Keratinocyte (primary cell): ENCODE results near the gene BBS2. TPM values are rescaled to one million over a fixed set of nuclear protein-coding genes. Genes with fewer than 3 reads are reported as not detected.
A peak's percentile ranks its signal among the peaks of the same experiment; 100 is the strongest.

Experiments
- DNase-seq: peaks from one replicate; pipeline ENCODE4 v3.0.0-alpha.2; 2011; ENCODE audit warnings: low read depth, missing footprints, low spot score
- FAIRE-seq: peaks from 2 replicates; lab custom pipeline; 2011; peaks lifted over from hg19 to GRCh38; lab: Jason Lieb, UNC
- H2AFZ ChIP-seq: 2 replicates; pipeline ENCODE4 v1.6.0; 2012; ENCODE audit warnings: low read length, control low read depth, inconsistent platforms; ENCODE audit not compliant: control insufficient read depth
- H3K27ac ChIP-seq: 2 replicates; pipeline ENCODE4 v1.5.1; 2011; ENCODE audit warnings: low read length; ENCODE audit not compliant: control insufficient read depth, insufficient read depth
- H3K27me3 ChIP-seq: 3 replicates; pipeline ENCODE4 v1.6.0; 2011; ENCODE audit warnings: low read length; ENCODE audit not compliant: control insufficient read depth, insufficient read depth; ENCODE audit errors: extremely low read depth
- H3K36me3 ChIP-seq, 2 experiments: 2 replicates in 1 of 2; 3 replicates in 1 of 2; pipeline ENCODE4 v1.5.1; 2011; ENCODE audit warnings: low read length in 2 of 2, mild to moderate bottlenecking in 1 of 2; ENCODE audit not compliant: control insufficient read depth in 2 of 2, insufficient read depth in 2 of 2; ENCODE audit errors: extremely low read depth in 1 of 2
- H3K4me1 ChIP-seq: 3 replicates; pipeline ENCODE4 v1.5.1; 2011; ENCODE audit warnings: low read length; ENCODE audit not compliant: control insufficient read depth, insufficient read depth; ENCODE audit errors: extremely low read depth
- H3K4me2 ChIP-seq: 3 replicates; pipeline ENCODE4 v1.6.0; 2011; ENCODE audit warnings: low read depth, low read length; ENCODE audit not compliant: control insufficient read depth, insufficient read depth; ENCODE audit errors: extremely low read depth
- H3K4me3 ChIP-seq, 3 experiments: fragments of 200-600 bp in 1 of 3; sonication (generic) in 1 of 3; 2 replicates in 2 of 3; 3 replicates in 1 of 3; pipeline ENCODE4 v1.5.1; 2011 to 2016; ENCODE audit warnings: low read length in 3 of 3, mild to moderate bottlenecking in 3 of 3, control low read depth in 2 of 3, inconsistent platforms in 1 of 3, low read depth in 1 of 3, mixed read lengths in 1 of 3, mixed run types in 1 of 3, moderate library complexity in 1 of 3; ENCODE audit not compliant: control insufficient read depth in 2 of 3, insufficient read depth in 2 of 3; ENCODE audit errors: extremely low read depth in 1 of 3
- H3K79me2 ChIP-seq: 2 replicates; pipeline ENCODE4 v1.6.0; 2012; ENCODE audit warnings: low read length; ENCODE audit not compliant: control insufficient read depth, insufficient read depth
- H3K9ac ChIP-seq: 3 replicates; pipeline ENCODE4 v1.6.0; 2011; ENCODE audit warnings: low read length; ENCODE audit not compliant: control insufficient read depth, insufficient read depth; ENCODE audit errors: extremely low read depth
- H3K9me1 ChIP-seq: 3 replicates; pipeline ENCODE4 v1.6.0; 2011; ENCODE audit warnings: low read length; ENCODE audit not compliant: control insufficient read depth, insufficient read depth; ENCODE audit errors: extremely low read depth
- H3K9me3 ChIP-seq: 2 replicates; pipeline ENCODE4 v1.5.1; 2012; ENCODE audit warnings: low read depth, low read length; ENCODE audit not compliant: control insufficient read depth
- H4K20me1 ChIP-seq: 3 replicates; pipeline ENCODE4 v1.6.0; 2011; ENCODE audit warnings: low read length; ENCODE audit not compliant: control insufficient read depth, insufficient read depth; ENCODE audit errors: extremely low read depth
- EZH2 ChIP-seq: IDR thresholded peaks from one replicate; pipeline ENCODE4 v1.6.1; 2012; ENCODE audit warnings: inconsistent platforms, mild to moderate bottlenecking, low read length, moderate library complexity
- dilution Hi-C: fragments of 300-500 bp; cut with MboI; formaldehyde crosslinking; loops from one replicate; pipeline ENCODE4 v1.7.0; 2020; ENCODE audit warnings: low sequenced_read_pairs; ENCODE audit not compliant: extremely low pct_ligation_motif_present
- polyA plus RNA-seq, 5 experiments: library from polyadenylated mRNA; depleted of rRNA in 3 of 5; stranded (reverse) in 3 of 5; stranded (forward) in 1 of 5; unstranded in 1 of 5; fragments of >200 nt; gene quantifications; 1 replicate in 1 of 5; 2 replicates in 3 of 5; 3 replicates in 1 of 5; pipeline versions ENCODE4 v1.2.1 to v1.2.3, GENCODE V29; 2011 to 2012; ENCODE audit warnings: missing spikeins in 2 of 5, low read depth in 1 of 5, low replicate concordance in 1 of 5
- TF ChIP-seq, protein P1 (sequence below), 3 experiments: IDR thresholded peaks in 1 of 3; conservative IDR thresholded peaks in 1 of 3; optimal IDR thresholded peaks in 1 of 3; 2 replicates in 2 of 3; 3 replicates in 1 of 3; pipeline versions ENCODE3 to v1.5.1; 2011; ENCODE audit warnings: low read length in 3 of 3, mild to moderate bottlenecking in 3 of 3, moderate library complexity in 2 of 3, control low read depth in 1 of 3, inconsistent platforms in 1 of 3; ENCODE audit not compliant: insufficient read depth in 2 of 3; ENCODE audit errors: extremely low read depth in 1 of 3

The BBS2 gene
- polyA plus RNA-seq, 1 donor (not counting 4 experiments of a cell fraction or from before 2014, with no cell fraction given), result 76.1 TPM

DNA sequence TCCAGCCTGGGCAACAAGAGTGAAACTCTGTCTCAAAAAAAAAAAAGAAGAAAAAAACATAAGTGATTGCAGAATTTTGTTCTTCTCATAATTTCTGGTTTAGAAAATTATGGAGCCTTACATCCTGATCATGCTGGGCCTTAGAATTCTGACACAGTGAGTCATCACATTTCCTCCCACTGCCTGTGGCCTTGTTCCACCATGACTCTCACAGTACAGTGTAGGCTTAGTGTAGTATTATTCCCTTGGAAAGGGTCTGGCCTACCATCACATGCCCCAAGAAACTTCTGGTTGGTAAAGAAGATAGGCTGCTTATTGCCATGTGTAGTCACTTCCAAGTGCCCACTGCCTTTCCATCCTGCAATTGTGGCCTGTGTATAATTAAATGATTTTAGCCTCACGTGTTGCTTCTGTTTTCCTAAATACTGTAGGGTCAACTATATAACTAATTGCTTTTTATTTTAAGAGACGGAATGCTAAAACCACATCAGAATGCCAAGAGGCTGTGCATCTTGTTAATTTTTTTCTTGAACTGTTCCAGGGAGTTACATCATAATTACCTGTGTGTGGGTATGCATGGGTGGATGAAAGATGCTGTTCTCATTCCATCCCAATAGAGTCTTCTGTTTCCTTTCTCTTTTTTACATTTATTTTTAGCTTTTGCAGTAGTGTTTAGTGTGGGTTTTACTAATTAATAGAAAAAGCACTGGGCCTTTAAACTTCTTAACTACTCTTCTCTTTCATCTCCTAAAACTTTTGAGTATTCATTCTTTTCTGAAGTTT is 42.5 kb downstream of the BBS2 start:
- no peak for TF ChIP-seq EZH2
- TF ChIP-seq, protein P1, sequence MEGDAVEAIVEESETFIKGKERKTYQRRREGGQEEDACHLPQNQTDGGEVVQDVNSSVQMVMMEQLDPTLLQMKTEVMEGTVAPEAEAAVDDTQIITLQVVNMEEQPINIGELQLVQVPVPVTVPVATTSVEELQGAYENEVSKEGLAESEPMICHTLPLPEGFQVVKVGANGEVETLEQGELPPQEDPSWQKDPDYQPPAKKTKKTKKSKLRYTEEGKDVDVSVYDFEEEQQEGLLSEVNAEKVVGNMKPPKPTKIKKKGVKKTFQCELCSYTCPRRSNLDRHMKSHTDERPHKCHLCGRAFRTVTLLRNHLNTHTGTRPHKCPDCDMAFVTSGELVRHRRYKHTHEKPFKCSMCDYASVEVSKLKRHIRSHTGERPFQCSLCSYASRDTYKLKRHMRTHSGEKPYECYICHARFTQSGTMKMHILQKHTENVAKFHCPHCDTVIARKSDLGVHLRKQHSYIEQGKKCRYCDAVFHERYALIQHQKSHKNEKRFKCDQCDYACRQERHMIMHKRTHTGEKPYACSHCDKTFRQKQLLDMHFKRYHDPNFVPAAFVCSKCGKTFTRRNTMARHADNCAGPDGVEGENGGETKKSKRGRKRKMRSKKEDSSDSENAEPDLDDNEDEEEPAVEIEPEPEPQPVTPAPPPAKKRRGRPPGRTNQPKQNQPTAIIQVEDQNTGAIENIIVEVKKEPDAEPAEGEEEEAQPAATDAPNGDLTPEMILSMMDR (optimal IDR thresholded peaks at IDR 0.05 in 1 of 3, IDR thresholded peaks at IDR 0.05 in 1 of 3, conservative IDR thresholded peaks at IDR 0.05 in 1 of 3; ENCODE audit: extremely low read depth in 1 of 3, insufficient read depth in 2 of 3, low read length in 3 of 3), result no peak
- no peak overlapping the region for H3K9ac ChIP-seq
- peak overlapping the region; percentile 59 for H3K27ac ChIP-seq
- no peaks in the 10 kb centered on the region for H3K27me3 ChIP-seq
- dilution Hi-C loops, result no loop called here
- H3K9me1 ChIP-seq, result no peaks in the 10 kb centered on the region
- DNase-seq (no peak), FAIRE-seq (peak; percentile 90)
- peaks cover 13% of the 10 kb centered on the region for H3K4me1 ChIP-seq
- no peaks in the 10 kb centered on the region for H3K79me2 ChIP-seq
- peaks cover 17 to 52% of the 10 kb centered on the region in 2 experiments for H3K36me3 ChIP-seq
- no peak overlapping the region for H3K4me3 ChIP-seq
- peak overlapping the region; percentile 39 for H3K4me2 ChIP-seq
- H4K20me1 ChIP-seq, result no peaks in the 10 kb centered on the region
- no peaks in the 10 kb centered on the region for H3K9me3 ChIP-seq
- no peak overlapping the region for H2AFZ ChIP-seq

DNA sequence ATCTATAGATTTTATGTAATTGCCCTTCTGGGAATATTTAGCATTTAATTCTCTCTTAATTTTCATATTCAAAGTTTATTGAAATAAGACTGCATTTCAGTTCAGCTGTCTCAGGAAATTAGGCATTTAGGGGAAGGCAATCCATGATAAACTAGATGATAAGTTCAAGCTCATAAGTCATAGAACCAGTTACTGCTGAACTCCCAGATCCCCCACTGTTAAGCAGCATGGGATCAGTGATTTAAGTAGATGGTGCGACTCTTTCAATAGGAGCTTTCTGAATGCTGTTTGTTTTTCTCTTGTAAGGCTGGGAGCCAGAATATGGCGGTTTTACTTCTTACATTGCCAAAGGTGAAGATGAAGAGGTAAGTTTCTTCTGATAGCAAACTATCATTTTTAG is 44.6 kb downstream of the BBS2 start:
- no peaks in the 10 kb centered on the region for H3K9me1 ChIP-seq
- H2AFZ ChIP-seq, result no peak overlapping the region
- no peak overlapping the region for H3K9ac ChIP-seq
- H3K36me3 ChIP-seq, result peaks cover 24 to 61% of the 10 kb centered on the region in 2 experiments
- DNase-seq, result no peak
- H3K9me3 ChIP-seq, result no peaks in the 10 kb centered on the region
- no peaks in the 10 kb centered on the region for H3K79me2 ChIP-seq
- no peak overlapping the region for H3K4me2 ChIP-seq
- H3K4me1 ChIP-seq, result peaks cover 18% of the 10 kb centered on the region
- H3K27ac ChIP-seq, result no peak overlapping the region
- peaks cover 4% of the 10 kb centered on the region for H4K20me1 ChIP-seq
- no peak overlapping the region for H3K4me3 ChIP-seq
- FAIRE-seq, result no peak
- TF ChIP-seq EZH2, result no peak
- TF ChIP-seq, protein P1 (optimal IDR thresholded peaks at IDR 0.05 in 1 of 3, IDR thresholded peaks at IDR 0.05 in 1 of 3, conservative IDR thresholded peaks at IDR 0.05 in 1 of 3; ENCODE audit: extremely low read depth in 1 of 3, insufficient read depth in 2 of 3, low read length in 3 of 3), result no peak
- dilution Hi-C loops, result no loop called here
- H3K27me3 ChIP-seq, result no peaks in the 10 kb centered on the region
